ENCODE measurements around the gene ATP6V1E1. TPM values are rescaled to one million over a fixed set of nuclear protein-coding genes. Genes with fewer than 3 reads are reported as not detected.

Gene ATP6V1E1
- total RNA-seq, 1 experiment from 2014 or later: 89.2 TPM

DNA sequence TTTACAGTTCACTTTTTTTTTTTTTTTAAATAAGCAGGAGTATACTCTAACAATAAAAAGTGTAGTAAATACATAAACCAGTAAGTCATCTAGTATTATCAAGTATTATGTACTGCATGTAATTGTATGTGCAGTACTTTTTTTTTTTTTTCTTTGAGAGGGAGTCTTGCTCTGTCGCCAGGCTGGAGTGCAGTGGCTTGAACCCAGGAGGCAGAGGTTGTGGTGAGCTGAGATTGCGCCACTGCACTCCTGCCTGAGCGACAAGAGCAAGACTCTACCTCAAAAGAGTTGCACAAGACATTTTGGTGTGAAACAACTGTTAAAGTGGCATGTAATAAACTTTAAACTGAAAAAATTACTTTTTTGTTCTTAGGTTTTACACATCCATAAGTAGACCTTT, 26.7 kb upstream of the ATP6V1E1 start:
- Histone ChIP-seq H2BK12ac (ENCODE audit: insufficient read length, low read depth, low read length) (no peak overlapping the region), H3K9me3 (ENCODE audit: control insufficient read depth, low read depth, low read length) (no peaks in the 10 kb centered on the region), H3K4me2 (ENCODE audit: insufficient read depth, insufficient read length, low read length) (no peak overlapping the region), H2BK120ac (ENCODE audit: low read depth, low read length, poor library complexity, severe bottlenecking) (no peak overlapping the region), H4K5ac (ENCODE audit: insufficient read length, low read depth, low read length) (no peak overlapping the region), H4K20me1 (ENCODE audit: control insufficient read depth, insufficient read depth, insufficient read length) (no peaks in the 10 kb centered on the region), H3K23ac (ENCODE audit: insufficient read length, low read depth, low read length) (no peak overlapping the region), H3K18ac (ENCODE audit: insufficient read length, low read depth, low read length) (no peak overlapping the region), H4K8ac (replicated peaks; ENCODE audit: insufficient read length, low read depth, low read length) (no peak overlapping the region), H3K79me2 (ENCODE audit: insufficient read depth, low read length) (no peaks in the 10 kb centered on the region), H3K4me1 (ENCODE audit: insufficient read depth, low read length) (no peaks in the 10 kb centered on the region), H3K79me1 (ENCODE audit: insufficient read depth, low read depth, low read length, poor library complexity, severe bottlenecking) (no peaks in the 10 kb centered on the region), H3K56ac (ENCODE audit: insufficient read length, low read depth, low read length) (no peak overlapping the region), H2AFZ (ENCODE audit: low read length) (no peak overlapping the region), H2BK20ac (ENCODE audit: low read depth, low read length, poor library complexity, severe bottlenecking) (no peak overlapping the region), H3K27me3 (ENCODE audit: insufficient read depth, low read length) (no peaks in the 10 kb centered on the region), H3K14ac (ENCODE audit: insufficient read depth, low read length) (no peak overlapping the region), H4K91ac (ENCODE audit: insufficient read length, low read depth, low read length) (no peak overlapping the region), H3K4ac (ENCODE audit: low read depth, low read length) (no peak overlapping the region), H3K23me2 (ENCODE audit: insufficient read length, low read depth, low read length, poor library complexity, severe bottlenecking) (no peaks in the 10 kb centered on the region), H2AK5ac (ENCODE audit: insufficient read length, low read length) (no peak overlapping the region), H3T11ph (ENCODE audit: low read length) (no peak overlapping the region), H3K27ac (ENCODE audit: insufficient read length, low read depth, low read length) (no peak overlapping the region), H2BK15ac (ENCODE audit: low read depth, low read length) (no peak overlapping the region), H3K9ac (ENCODE audit: extremely low read depth, insufficient read length, low read length) (no peak overlapping the region), H2BK5ac (ENCODE audit: insufficient read length, low read length) (no peak overlapping the region)
- no peaks in the 10 kb centered on the region for H3K4me1 Mint-ChIP-seq
- H3K27me3 Mint-ChIP-seq (ENCODE audit: low read depth): no peaks in the 10 kb centered on the region
- H3K27ac Mint-ChIP-seq: no peak overlapping the region
- TF ChIP-seq, protein P1, sequence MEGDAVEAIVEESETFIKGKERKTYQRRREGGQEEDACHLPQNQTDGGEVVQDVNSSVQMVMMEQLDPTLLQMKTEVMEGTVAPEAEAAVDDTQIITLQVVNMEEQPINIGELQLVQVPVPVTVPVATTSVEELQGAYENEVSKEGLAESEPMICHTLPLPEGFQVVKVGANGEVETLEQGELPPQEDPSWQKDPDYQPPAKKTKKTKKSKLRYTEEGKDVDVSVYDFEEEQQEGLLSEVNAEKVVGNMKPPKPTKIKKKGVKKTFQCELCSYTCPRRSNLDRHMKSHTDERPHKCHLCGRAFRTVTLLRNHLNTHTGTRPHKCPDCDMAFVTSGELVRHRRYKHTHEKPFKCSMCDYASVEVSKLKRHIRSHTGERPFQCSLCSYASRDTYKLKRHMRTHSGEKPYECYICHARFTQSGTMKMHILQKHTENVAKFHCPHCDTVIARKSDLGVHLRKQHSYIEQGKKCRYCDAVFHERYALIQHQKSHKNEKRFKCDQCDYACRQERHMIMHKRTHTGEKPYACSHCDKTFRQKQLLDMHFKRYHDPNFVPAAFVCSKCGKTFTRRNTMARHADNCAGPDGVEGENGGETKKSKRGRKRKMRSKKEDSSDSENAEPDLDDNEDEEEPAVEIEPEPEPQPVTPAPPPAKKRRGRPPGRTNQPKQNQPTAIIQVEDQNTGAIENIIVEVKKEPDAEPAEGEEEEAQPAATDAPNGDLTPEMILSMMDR (conservative IDR thresholded peaks at IDR 0.05): no peak
- H3K9me3 Mint-ChIP-seq: no peaks in the 10 kb centered on the region
- H3K4me3 Mint-ChIP-seq: no peak overlapping the region
- DNase-seq: no peak
- no CpG with 5 or more reads among the region's 3 CpGs for WGBS (ENCODE audit: extremely low coverage, insufficient read length, low lambda C conversion rate)
- peaks cover 6 to 32% (median 30%) of the 10 kb centered on the region in 3 experiments; a peak in 6 of 7 replicates for H3K36me3 Mint-ChIP-seq (ENCODE audit: insufficient read depth in 1 of 3, low read depth in 3 of 3)
